ENCODE measurements around the gene MAGI1. TPM values are rescaled to one million over a fixed set of nuclear protein-coding genes. Genes with fewer than 3 reads are reported as not detected.

MAGI1 gene
- polyA plus RNA-seq, 3 donors: not detected

- no peaks in the 10 kb centered on the region for H3K4me1 Mint-ChIP-seq
- H3K27ac Mint-ChIP-seq: no peak overlapping the region
- Histone ChIP-seq H3K4me3 (replicated peaks in 1 of 3; ENCODE audit: low read depth in 2 of 3, low read length in 3 of 3) (no peak overlapping the region), H2AFZ (ENCODE audit: insufficient read depth, low read depth, low read length, poor library complexity, severe bottlenecking) (no peak overlapping the region), H3K4me2 (replicated peaks; ENCODE audit: extremely low read depth, low read length, poor library complexity, severe bottlenecking) (no peak overlapping the region), H4K20me1 (ENCODE audit: insufficient read depth, low read length) (no peaks in the 10 kb centered on the region), H3K9me3 (replicated peaks in 1 of 2; ENCODE audit: control insufficient read depth in 1 of 2, insufficient read depth in 1 of 2, low read length in 2 of 2) (peaks cover 0 to 5% of the 10 kb centered on the region in 2 donors), H3K9ac (ENCODE audit: insufficient read depth, low read length, poor library complexity, severe bottlenecking) (no peak overlapping the region), H3K27ac (ENCODE audit: low read depth in 1 of 2, low read length in 2 of 2) (no peak overlapping the region), H3K27me3 (ENCODE audit: control insufficient read depth in 2 of 2, insufficient read depth in 2 of 2, low read length in 2 of 2) (no peaks in the 10 kb centered on the region), H3K79me2 (ENCODE audit: insufficient read depth, low read length) (no peaks in the 10 kb centered on the region), H3K4me1 (ENCODE audit: control insufficient read depth in 1 of 2, insufficient read depth in 2 of 2, low read length in 2 of 2) (no peaks in the 10 kb centered on the region), H3K36me3 (replicated peaks in 1 of 2; ENCODE audit: control insufficient read depth in 1 of 2, insufficient read depth in 2 of 2, low read length in 2 of 2) (no peaks in the 10 kb centered on the region)
- H3K27me3 Mint-ChIP-seq (ENCODE audit: low read depth in 3 of 3): no peaks in the 10 kb centered on the region
- intact Hi-C loops (cut with micrococcal nuclease): no loop called here
- H3K4me3 Mint-ChIP-seq: no peak overlapping the region
- 88% methylated on average over 5 of the region's 7 CpGs for WGBS (ENCODE audit: insufficient coverage)
- no peak for TF ChIP-seq CTCF (IDR thresholded peaks at IDR 0.05)
- no peak for DNase-seq
- peaks cover 0 to 12% (median 6%) of the 10 kb centered on the region in 7 donors for H3K9me3 Mint-ChIP-seq
- H3K36me3 Mint-ChIP-seq: no peaks in the 10 kb centered on the region
These were observed 715.8 kb downstream of the MAGI1 start for GRCh38 chr3:65322910-65323309.

GRCh38 chr3:65318231-65318630 is 720.5 kb downstream of the MAGI1 start:
- no peak for DNase-seq
- H3K27me3 ChIP-seq (ENCODE audit: control insufficient read depth in 2 of 2, insufficient read depth in 2 of 2, low read length in 2 of 2): no peaks in the 10 kb centered on the region
- peaks cover 0 to 5% of the 10 kb centered on the region in 2 donors for H3K9me3 ChIP-seq (replicated peaks in 1 of 2; ENCODE audit: control insufficient read depth in 1 of 2, insufficient read depth in 1 of 2, low read length in 2 of 2)
- TF ChIP-seq CTCF (IDR thresholded peaks at IDR 0.05): no peak
- H3K9ac ChIP-seq (ENCODE audit: insufficient read depth, low read length, poor library complexity, severe bottlenecking): no peak overlapping the region
- H3K27me3 Mint-ChIP-seq (ENCODE audit: low read depth in 3 of 3): no peaks in the 10 kb centered on the region
- no peak overlapping the region for H2AFZ ChIP-seq (ENCODE audit: insufficient read depth, low read depth, low read length, poor library complexity, severe bottlenecking)
- no peak overlapping the region for H3K27ac ChIP-seq (ENCODE audit: low read depth in 1 of 2, low read length in 2 of 2)
- H3K36me3 Mint-ChIP-seq: no peaks in the 10 kb centered on the region
- no peaks in the 10 kb centered on the region for H3K79me2 ChIP-seq (ENCODE audit: insufficient read depth, low read length)
- H3K9me3 Mint-ChIP-seq: peaks cover 0 to 21% (median 4%) of the 10 kb centered on the region in 7 donors
- no peaks in the 10 kb centered on the region for H3K4me1 Mint-ChIP-seq
- H4K20me1 ChIP-seq (ENCODE audit: insufficient read depth, low read length): no peaks in the 10 kb centered on the region
- no peak overlapping the region for H3K27ac Mint-ChIP-seq
- no CpG with 5 or more reads among the region's 1 CpG for WGBS (ENCODE audit: insufficient coverage)
- intact Hi-C loops (cut with micrococcal nuclease): no loop called here
- H3K4me1 ChIP-seq (ENCODE audit: control insufficient read depth in 1 of 2, insufficient read depth in 2 of 2, low read length in 2 of 2): no peaks in the 10 kb centered on the region
- H3K36me3 ChIP-seq (replicated peaks in 1 of 2; ENCODE audit: control insufficient read depth in 1 of 2, insufficient read depth in 2 of 2, low read length in 2 of 2): no peaks in the 10 kb centered on the region
- no peak overlapping the region for H3K4me3 ChIP-seq (replicated peaks in 1 of 3; ENCODE audit: low read depth in 2 of 3, low read length in 3 of 3)
- H3K4me3 Mint-ChIP-seq: no peak overlapping the region
- H3K4me2 ChIP-seq (replicated peaks; ENCODE audit: extremely low read depth, low read length, poor library complexity, severe bottlenecking): no peak overlapping the region

Data from CD14-positive monocyte (primary cell).